ENCODE results near the gene GPSM1. TPM values are rescaled to one million over a fixed set of nuclear protein-coding genes. Genes with fewer than 3 reads are reported as not detected.

Gene GPSM1
- total and polyA plus RNA-seq, 3 donors from 2014 or later: 33.5 to 101 (median 84.4) TPM

GRCh38 chr9:136392538-136393449 is 65.5 kb downstream of the GPSM1 start:
- no peak overlapping the region for H3K4me3 ChIP-seq
- H3K9me3 ChIP-seq: no peaks in the 10 kb centered on the region
- H3K27ac ChIP-seq: no peak overlapping the region
- DNase-seq: no peak
- 80 to 86% methylated on average over 10 to 20 of the region's 21 CpGs for WGBS, 2 donors
- H3K27me3 ChIP-seq: no peaks in the 10 kb centered on the region
- intact Hi-C loops (cut with DNase I; ENCODE audit: low total_unique reads): no loop called here
- TF ChIP-seq CTCF (IDR thresholded peaks at IDR 0.05) (no peak), POLR2A (IDR thresholded peaks at IDR 0.05) (no peak)
- no peaks in the 10 kb centered on the region for H3K36me3 ChIP-seq (ENCODE audit: low read depth, missing control alignments)
- no peaks in the 10 kb centered on the region for H3K4me1 ChIP-seq

- DNase-seq: no peak
- no peak overlapping the region for H3K27ac ChIP-seq
- H3K27me3 ChIP-seq: no peaks in the 10 kb centered on the region
- no peak for TF ChIP-seq CTCF (IDR thresholded peaks at IDR 0.05)
- TF ChIP-seq POLR2A (IDR thresholded peaks at IDR 0.05): no peak
- no peak overlapping the region for H3K4me3 ChIP-seq
- 90% methylated on average over 14 to 17 of the region's 17 CpGs for WGBS, 2 donors
- no peaks in the 10 kb centered on the region for H3K36me3 ChIP-seq (ENCODE audit: low read depth, missing control alignments)
- peaks cover under 1% of the 10 kb centered on the region for H3K4me1 ChIP-seq
- intact Hi-C loops (cut with DNase I; ENCODE audit: low total_unique reads): no loop called here
- H3K9me3 ChIP-seq: no peaks in the 10 kb centered on the region
Observed at GRCh38 chr9:136393531-136393930, 66.2 kb downstream of the GPSM1 start.

GRCh38 chr9:136394312-136395019 is 67.1 kb downstream of the GPSM1 start:
- H3K27me3 ChIP-seq: no peaks in the 10 kb centered on the region
- H3K4me3 ChIP-seq: no peak overlapping the region
- DNase-seq: no peak
- no peak overlapping the region for H3K27ac ChIP-seq
- H3K36me3 ChIP-seq (ENCODE audit: low read depth, missing control alignments): no peaks in the 10 kb centered on the region
- no peak for TF ChIP-seq CTCF (IDR thresholded peaks at IDR 0.05)
- intact Hi-C loops (cut with DNase I; ENCODE audit: low total_unique reads): no loop called here
- H3K9me3 ChIP-seq: no peaks in the 10 kb centered on the region
- WGBS, 2 donors: 92 to 93% methylated on average over 14 to 21 of the region's 21 CpGs
- peaks cover 8% of the 10 kb centered on the region for H3K4me1 ChIP-seq

GRCh38 chr9:136395020-136395340 is 67.6 kb downstream of the GPSM1 start:
- Histone ChIP-seq H3K9me3 (no peaks in the 10 kb centered on the region), H3K27ac (no peak overlapping the region), H3K4me1 (peaks cover 8% of the 10 kb centered on the region), H3K4me3 (no peak overlapping the region), H3K36me3 (ENCODE audit: low read depth, missing control alignments) (no peaks in the 10 kb centered on the region), H3K27me3 (no peaks in the 10 kb centered on the region)
- TF ChIP-seq CTCF (IDR thresholded peaks at IDR 0.05): no peak
- no peak for TF ChIP-seq POLR2A (IDR thresholded peaks at IDR 0.05)
- intact Hi-C loops (cut with DNase I; ENCODE audit: low total_unique reads): no loop called here
- DNase-seq: no peak
- 81 to 84% methylated on average over 13 of the region's 13 CpGs for WGBS, 2 donors
